Measurements from ENCODE around the gene TNS4. TPM values are rescaled to one million over a fixed set of nuclear protein-coding genes. Genes with fewer than 3 reads are reported as not detected.

TNS4 gene
- total RNA-seq, 2 experiments from 2014 or later = 0.22 to 0.97 TPM

DNA sequence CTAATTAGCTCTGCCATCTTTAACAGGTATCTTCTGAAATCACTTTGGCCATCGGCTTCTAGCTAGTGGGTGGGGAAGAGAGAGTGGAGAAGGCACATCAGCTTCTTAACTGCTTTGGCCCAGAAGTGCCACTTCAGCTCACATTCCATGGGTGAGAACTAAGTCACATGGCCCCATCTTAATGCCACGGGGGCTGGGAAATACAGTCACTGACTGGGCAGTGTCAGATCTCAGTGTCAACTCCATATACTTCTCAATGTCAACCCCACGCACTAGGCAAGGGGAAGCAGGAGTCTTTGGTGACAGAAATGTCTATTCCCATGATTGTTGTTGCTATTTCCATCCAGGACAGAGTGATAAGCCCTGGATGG is 34.5 kb upstream of the TNS4 start:
- CTCF ChIA-PET (ENCODE audit: unreplicated experiment) = interaction anchor here (0.6 to 1.1 kb wide), 2 partner anchors 13 to 21 kb away, joined by 3 to 4 read pairs; no protein-coding TSS in a partner anchor
- Histone ChIP-seq H3K9me3 (ENCODE audit: low read length) (no peaks in the 10 kb centered on the region), H3K4me3 (ENCODE audit: low read depth, low read length, poor library complexity, severe bottlenecking) (no peak overlapping the region), H3K9me2 (ENCODE audit: insufficient read depth, low read length) (no peaks in the 10 kb centered on the region), H3K36me3 (ENCODE audit: insufficient read depth, low read length) (no peaks in the 10 kb centered on the region), H4K20me1 (ENCODE audit: insufficient read depth, low read length) (no peaks in the 10 kb centered on the region), H2AFZ (ENCODE audit: low read length) (no peak overlapping the region), H3K4me2 (ENCODE audit: low read length) (no peak overlapping the region), H3K79me2 (ENCODE audit: insufficient read depth, low read depth, low read length) (no peaks in the 10 kb centered on the region), H3K27ac (ENCODE audit: low read depth, low read length, poor library complexity, severe bottlenecking) (no peak overlapping the region), H3K4me1 (ENCODE audit: insufficient read depth, low read length, poor library complexity, severe bottlenecking) (peaks cover 22% of the 10 kb centered on the region)
- TF ChIP-seq EZH2phosphoT487 (IDR thresholded peaks at IDR 0.05; ENCODE audit: borderline replicate concordance, low read depth, low read length) = no peak
- TF ChIP-seq, protein P1, sequence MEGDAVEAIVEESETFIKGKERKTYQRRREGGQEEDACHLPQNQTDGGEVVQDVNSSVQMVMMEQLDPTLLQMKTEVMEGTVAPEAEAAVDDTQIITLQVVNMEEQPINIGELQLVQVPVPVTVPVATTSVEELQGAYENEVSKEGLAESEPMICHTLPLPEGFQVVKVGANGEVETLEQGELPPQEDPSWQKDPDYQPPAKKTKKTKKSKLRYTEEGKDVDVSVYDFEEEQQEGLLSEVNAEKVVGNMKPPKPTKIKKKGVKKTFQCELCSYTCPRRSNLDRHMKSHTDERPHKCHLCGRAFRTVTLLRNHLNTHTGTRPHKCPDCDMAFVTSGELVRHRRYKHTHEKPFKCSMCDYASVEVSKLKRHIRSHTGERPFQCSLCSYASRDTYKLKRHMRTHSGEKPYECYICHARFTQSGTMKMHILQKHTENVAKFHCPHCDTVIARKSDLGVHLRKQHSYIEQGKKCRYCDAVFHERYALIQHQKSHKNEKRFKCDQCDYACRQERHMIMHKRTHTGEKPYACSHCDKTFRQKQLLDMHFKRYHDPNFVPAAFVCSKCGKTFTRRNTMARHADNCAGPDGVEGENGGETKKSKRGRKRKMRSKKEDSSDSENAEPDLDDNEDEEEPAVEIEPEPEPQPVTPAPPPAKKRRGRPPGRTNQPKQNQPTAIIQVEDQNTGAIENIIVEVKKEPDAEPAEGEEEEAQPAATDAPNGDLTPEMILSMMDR (conservative IDR thresholded peaks at IDR 0.05; ENCODE audit: low read length) = no peak
- no peak for DNase-seq (ENCODE audit: low spot score)
- intact Hi-C loops (cut with micrococcal nuclease; ENCODE audit: unreplicated experiment) = no loop called here
- POLR2A ChIA-PET = no interaction called here
- no TSS peak for BruUV-seq (replicated peaks)

DNA sequence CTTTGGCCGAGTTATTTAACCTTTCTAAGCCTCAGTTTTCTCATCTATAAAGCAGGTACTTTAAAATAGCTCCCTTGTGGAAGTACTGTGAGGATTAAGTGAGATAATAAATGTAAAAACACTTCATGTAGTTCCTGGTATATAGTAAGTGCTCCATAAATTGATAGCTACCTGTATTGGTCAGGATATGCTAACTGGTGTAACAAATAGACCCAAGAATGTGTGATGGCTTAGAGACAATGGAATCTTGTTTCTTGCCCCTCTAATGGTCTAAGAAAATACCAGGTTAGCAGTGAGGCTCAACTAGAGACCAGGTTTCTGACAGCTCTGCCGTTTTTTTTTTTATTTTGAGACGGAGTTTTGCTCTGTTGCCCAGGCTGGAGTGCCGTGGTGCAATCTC is 34.0 kb upstream of the TNS4 start:
- Histone ChIP-seq H3K36me3 (ENCODE audit: insufficient read depth, low read length) (no peaks in the 10 kb centered on the region), H3K4me2 (ENCODE audit: low read length) (no peak overlapping the region), H4K20me1 (ENCODE audit: insufficient read depth, low read length) (no peaks in the 10 kb centered on the region), H3K27ac (ENCODE audit: low read depth, low read length, poor library complexity, severe bottlenecking) (no peak overlapping the region), H2AFZ (ENCODE audit: low read length) (no peak overlapping the region), H3K4me3 (ENCODE audit: low read depth, low read length, poor library complexity, severe bottlenecking) (no peak overlapping the region), H3K9me2 (ENCODE audit: insufficient read depth, low read length) (no peaks in the 10 kb centered on the region), H3K79me2 (ENCODE audit: insufficient read depth, low read depth, low read length) (no peaks in the 10 kb centered on the region), H3K9me3 (ENCODE audit: low read length) (no peaks in the 10 kb centered on the region), H3K4me1 (ENCODE audit: insufficient read depth, low read length, poor library complexity, severe bottlenecking) (peaks cover 20% of the 10 kb centered on the region)
- ChIA-PET POLR2A (interaction anchor here (0.9 kb wide), 1 partner anchor 12 kb away, joined by 3 read pairs; no protein-coding TSS in a partner anchor), CTCF (ENCODE audit: unreplicated experiment) (interaction anchor here (0.6 to 1.1 kb wide), 2 partner anchors 13 to 21 kb away, joined by 3 to 4 read pairs; no protein-coding TSS in a partner anchor)
- intact Hi-C loops (cut with micrococcal nuclease; ENCODE audit: unreplicated experiment) = no loop called here
- TF ChIP-seq EZH2phosphoT487 (IDR thresholded peaks at IDR 0.05; ENCODE audit: borderline replicate concordance, low read depth, low read length) = no peak
- TF ChIP-seq, protein P1 (conservative IDR thresholded peaks at IDR 0.05; ENCODE audit: low read length) = no peak
- BruUV-seq (replicated peaks) = no TSS peak
- no peak for DNase-seq (ENCODE audit: low spot score)

DNA sequence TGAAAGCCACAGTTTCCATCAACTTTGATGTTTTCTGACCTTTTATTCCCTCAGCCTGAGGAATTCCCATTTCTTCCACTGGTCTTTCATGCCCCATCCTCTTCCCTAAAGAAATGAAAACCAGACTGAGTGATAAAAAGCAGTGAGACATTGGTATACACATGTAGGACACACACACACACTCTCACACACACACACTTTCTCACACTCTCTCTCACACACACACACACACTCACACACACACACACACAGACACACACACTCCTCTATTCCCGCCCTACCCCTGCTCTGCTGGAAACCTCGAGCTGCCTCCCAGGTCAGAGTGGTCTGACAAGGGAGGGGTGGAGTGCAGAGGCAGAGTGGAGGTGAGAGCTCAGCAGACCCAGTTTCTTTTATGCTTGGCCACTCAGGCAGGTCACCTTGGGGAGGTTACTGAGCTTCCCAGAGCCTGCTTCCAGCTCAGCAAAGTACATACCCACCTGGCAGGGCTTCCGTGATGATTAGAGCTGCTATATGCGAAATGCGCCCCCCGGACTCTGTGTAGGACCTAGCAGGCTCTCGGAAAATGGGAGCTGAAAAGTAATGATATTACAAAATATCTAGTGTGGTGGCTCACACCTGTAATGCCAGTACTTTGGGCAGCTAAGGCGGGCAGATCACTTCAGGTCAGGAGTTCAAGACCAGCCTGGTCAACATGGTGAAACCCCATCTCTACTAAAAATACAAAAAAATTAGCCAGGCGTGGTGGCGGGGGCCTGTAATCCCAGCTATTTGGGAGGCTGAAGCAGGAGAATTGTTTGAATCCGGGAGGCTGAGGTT is 33.2 kb upstream of the TNS4 start:
- no TSS peak for BruUV-seq (replicated peaks)
- H3K79me2 ChIP-seq (ENCODE audit: insufficient read depth, low read depth, low read length) = no peaks in the 10 kb centered on the region
- H3K4me2 ChIP-seq (ENCODE audit: low read length) = no peak overlapping the region
- H4K20me1 ChIP-seq (ENCODE audit: insufficient read depth, low read length) = no peaks in the 10 kb centered on the region
- H3K27ac ChIP-seq (ENCODE audit: low read depth, low read length, poor library complexity, severe bottlenecking) = no peak overlapping the region
- no peak overlapping the region for H3K4me3 ChIP-seq (ENCODE audit: low read depth, low read length, poor library complexity, severe bottlenecking)
- H3K9me3 ChIP-seq (ENCODE audit: low read length) = no peaks in the 10 kb centered on the region
- no peaks in the 10 kb centered on the region for H3K9me2 ChIP-seq (ENCODE audit: insufficient read depth, low read length)
- H3K4me1 ChIP-seq (ENCODE audit: insufficient read depth, low read length, poor library complexity, severe bottlenecking) = peaks cover 20% of the 10 kb centered on the region
- POLR2A ChIA-PET = interaction anchor here (0.9 kb wide), 1 partner anchor 13 kb away, joined by 3 read pairs; no protein-coding TSS in a partner anchor
- no peaks in the 10 kb centered on the region for H3K36me3 ChIP-seq (ENCODE audit: insufficient read depth, low read length)
- no peak for TF ChIP-seq EZH2phosphoT487 (IDR thresholded peaks at IDR 0.05; ENCODE audit: borderline replicate concordance, low read depth, low read length)
- TF ChIP-seq, protein P1 (conservative IDR thresholded peaks at IDR 0.05; ENCODE audit: low read length) = no peak
- CTCF ChIA-PET (ENCODE audit: unreplicated experiment) = interaction anchor here (0.9 to 1.1 kb wide), 2 partner anchors 14 to 26 kb away, joined by 3 to 4 read pairs; no protein-coding TSS in a partner anchor
- intact Hi-C loops (cut with micrococcal nuclease; ENCODE audit: unreplicated experiment) = loop anchor here (5.0 kb wide), 1 partner anchor 232 kb away; no protein-coding TSS in a partner anchor
- no peak for DNase-seq (ENCODE audit: low spot score)
- H2AFZ ChIP-seq (ENCODE audit: low read length) = no peak overlapping the region
